Mammary epithelial cell (primary cell): ENCODE results near the gene PPP2R2B.

ENCODE experiments used
- CTCF ChIP-seq, 2 donors: IDR thresholded peaks in 1 of 2; conservative IDR thresholded peaks in 1 of 2; 2 replicates each; pipeline ENCODE4 v1.5.1; 2011 to 2012; ENCODE audit warnings: inconsistent platforms in 2 of 2, low read length in 2 of 2, mild to moderate bottlenecking in 2 of 2, control low read depth in 1 of 2, low read depth in 1 of 2; ENCODE audit not compliant: insufficient read depth in 1 of 2; ENCODE audit errors: extremely low read depth in 1 of 2
- EZH2 ChIP-seq: IDR thresholded peaks from 2 replicates; pipeline ENCODE4 v1.6.1; 2012; ENCODE audit warnings: low read length, inconsistent platforms, borderline replicate concordance

GRCh38 chr5:146816775-146817387, 61.7 kb downstream of the PPP2R2B start:
- TF ChIP-seq CTCF (conservative IDR thresholded peaks at IDR 0.05 in 1 of 2, IDR thresholded peaks at IDR 0.05 in 1 of 2; ENCODE audit: extremely low read depth in 1 of 2, insufficient read depth in 1 of 2, low read depth in 1 of 2, low read length in 2 of 2) (no peak), EZH2 (no peak)
